Measurements from ENCODE around the gene CDC42.

CDC42 gene

GRCh38 chr1:22105611-22106207 is 53.2 kb downstream of the CDC42 start:
- no peak for DNase-seq (ENCODE audit: low read depth in 3 of 3, low spot score in 1 of 3)

- DNase-seq (ENCODE audit: low read depth in 3 of 3, low spot score in 1 of 3) = no peak
Measured at GRCh38 chr1:22107126-22107525, 54.6 kb downstream of the CDC42 start.

- no peak for DNase-seq (ENCODE audit: low read depth in 3 of 3, low spot score in 1 of 3)
Measured at GRCh38 chr1:22108339-22109105, 56.0 kb downstream of the CDC42 start.

GRCh38 chr1:22110016-22110415 is 57.5 kb downstream of the CDC42 start:
- DNase-seq (ENCODE audit: low read depth in 3 of 3, low spot score in 1 of 3) = no peak

- no peak for DNase-seq (ENCODE audit: low read depth in 3 of 3, low spot score in 1 of 3)
Measured at GRCh38 chr1:22111115-22111514, 58.6 kb downstream of the CDC42 start.

- no peak for DNase-seq (ENCODE audit: low read depth in 3 of 3, low spot score in 1 of 3)
Measured at GRCh38 chr1:22111620-22112019, 59.1 kb downstream of the CDC42 start.

- DNase-seq (ENCODE audit: low read depth in 3 of 3, low spot score in 1 of 3) = no peak
Measured at GRCh38 chr1:22112554-22112953, 60.0 kb downstream of the CDC42 start.

GRCh38 chr1:22114083-22115012 is 61.8 kb downstream of the CDC42 start:
- DNase-seq (ENCODE audit: low read depth in 3 of 3, low spot score in 1 of 3) = no peak

- DNase-seq (ENCODE audit: low read depth in 3 of 3, low spot score in 1 of 3) = no peak
Measured at GRCh38 chr1:22115286-22115685, 62.8 kb downstream of the CDC42 start.

- no peak for DNase-seq (ENCODE audit: low read depth in 3 of 3, low spot score in 1 of 3)
Measured at GRCh38 chr1:22117238-22117637, 64.7 kb downstream of the CDC42 start.

- DNase-seq (ENCODE audit: low read depth in 3 of 3, low spot score in 1 of 3) = no peak
Measured at GRCh38 chr1:22117851-22118250, 65.3 kb downstream of the CDC42 start.

GRCh38 chr1:22118291-22118992 is 65.9 kb downstream of the CDC42 start:
- DNase-seq (ENCODE audit: low read depth in 3 of 3, low spot score in 1 of 3) = no peak

- DNase-seq (ENCODE audit: low read depth in 3 of 3, low spot score in 1 of 3) = no peak
Measured at GRCh38 chr1:22119626-22120468, 67.3 kb downstream of the CDC42 start.

GRCh38 chr1:22120469-22120790 is 67.9 kb downstream of the CDC42 start:
- no peak for DNase-seq (ENCODE audit: low read depth in 3 of 3, low spot score in 1 of 3)

- no peak for DNase-seq (ENCODE audit: low read depth in 3 of 3, low spot score in 1 of 3)
Measured at GRCh38 chr1:22121421-22121911, 69.0 kb downstream of the CDC42 start.

GRCh38 chr1:22122273-22123070 is 70.0 kb downstream of the CDC42 start:
- DNase-seq (ENCODE audit: low read depth in 3 of 3, low spot score in 1 of 3) = no peak

GRCh38 chr1:22123071-22123390 is 70.5 kb downstream of the CDC42 start:
- DNase-seq (ENCODE audit: low read depth in 3 of 3, low spot score in 1 of 3) = no peak

GRCh38 chr1:22123901-22124404 is 71.4 kb downstream of the CDC42 start:
- no peak for DNase-seq (ENCODE audit: low read depth in 3 of 3, low spot score in 1 of 3)

GRCh38 chr1:22124592-22125229 is 72.2 kb downstream of the CDC42 start:
- DNase-seq (ENCODE audit: low read depth in 3 of 3, low spot score in 1 of 3) = no peak

All from stimulated activated CD4-positive, alpha-beta T cell treated with anti-CD3 and anti-CD28 coated beads, TNF-alpha, amount 100 ng/mL, for 1 hour (primary cell).